ENCODE results near the gene MAEA.

The MAEA gene

DNA sequence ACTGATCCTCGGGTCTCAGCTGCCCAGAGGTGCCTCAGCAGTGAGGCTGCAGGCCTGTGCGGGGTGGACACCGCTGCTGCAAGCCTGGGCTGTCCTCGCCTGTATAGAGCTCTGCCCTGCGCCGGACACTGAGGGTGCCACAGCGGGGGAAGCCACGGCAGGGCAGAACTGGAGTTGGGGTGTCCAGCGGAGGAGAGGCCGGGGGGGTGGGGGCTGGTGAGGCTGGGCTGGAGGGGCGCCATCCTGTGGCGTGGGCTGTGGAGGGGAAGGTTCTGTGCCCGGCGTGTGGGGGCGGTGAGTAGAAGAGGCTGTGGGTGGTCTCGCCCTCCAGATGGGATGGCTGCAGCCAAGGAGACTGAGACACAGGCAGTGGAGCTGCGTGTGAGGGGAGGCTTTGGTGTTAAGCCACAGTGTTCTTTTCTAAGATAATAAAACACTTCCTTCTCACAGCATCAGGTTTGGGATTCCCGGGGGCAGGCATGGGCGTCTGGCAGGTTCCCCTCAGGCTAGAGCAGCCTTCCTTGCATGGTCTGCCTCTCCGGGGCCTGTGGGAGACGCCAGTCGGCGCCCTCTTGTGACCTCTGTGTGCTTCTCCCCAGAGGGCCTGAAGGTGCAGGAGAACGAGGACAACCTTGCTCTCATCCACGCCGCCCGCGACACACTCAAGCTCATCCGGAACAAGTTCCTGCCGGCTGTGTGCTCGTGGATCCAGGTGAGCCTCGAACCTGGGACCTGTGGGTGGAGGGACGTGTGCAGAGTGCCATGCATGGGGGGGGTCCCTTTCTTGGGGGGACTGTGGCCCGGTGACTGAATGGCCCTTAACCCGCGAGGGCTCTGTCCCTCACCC, 64.7 kb downstream of the MAEA start:
- Histone ChIP-seq H3K4me1 (ENCODE audit: low read depth, poor library complexity, severe bottlenecking) (no peaks in the 10 kb centered on the region), H3K9ac (no peak overlapping the region), H3K4me3 (IDR thresholded peaks at IDR 0.05; ENCODE audit: insufficient read depth, low read depth, low read length) (no peak overlapping the region), H3K36me3 (ENCODE audit: insufficient read depth) (no peaks in the 10 kb centered on the region), H3K27ac (no peak overlapping the region), H2AFZ (ENCODE audit: low read depth) (no peak overlapping the region), H3K4me2 (no peak overlapping the region), H3K27me3 (ENCODE audit: insufficient read depth, low read depth) (no peaks in the 10 kb centered on the region), H4K20me1 (ENCODE audit: insufficient read depth) (no peaks in the 10 kb centered on the region), H3K79me2 (ENCODE audit: insufficient read depth, low read depth) (no peaks in the 10 kb centered on the region)
- TF ChIP-seq, protein P1, sequence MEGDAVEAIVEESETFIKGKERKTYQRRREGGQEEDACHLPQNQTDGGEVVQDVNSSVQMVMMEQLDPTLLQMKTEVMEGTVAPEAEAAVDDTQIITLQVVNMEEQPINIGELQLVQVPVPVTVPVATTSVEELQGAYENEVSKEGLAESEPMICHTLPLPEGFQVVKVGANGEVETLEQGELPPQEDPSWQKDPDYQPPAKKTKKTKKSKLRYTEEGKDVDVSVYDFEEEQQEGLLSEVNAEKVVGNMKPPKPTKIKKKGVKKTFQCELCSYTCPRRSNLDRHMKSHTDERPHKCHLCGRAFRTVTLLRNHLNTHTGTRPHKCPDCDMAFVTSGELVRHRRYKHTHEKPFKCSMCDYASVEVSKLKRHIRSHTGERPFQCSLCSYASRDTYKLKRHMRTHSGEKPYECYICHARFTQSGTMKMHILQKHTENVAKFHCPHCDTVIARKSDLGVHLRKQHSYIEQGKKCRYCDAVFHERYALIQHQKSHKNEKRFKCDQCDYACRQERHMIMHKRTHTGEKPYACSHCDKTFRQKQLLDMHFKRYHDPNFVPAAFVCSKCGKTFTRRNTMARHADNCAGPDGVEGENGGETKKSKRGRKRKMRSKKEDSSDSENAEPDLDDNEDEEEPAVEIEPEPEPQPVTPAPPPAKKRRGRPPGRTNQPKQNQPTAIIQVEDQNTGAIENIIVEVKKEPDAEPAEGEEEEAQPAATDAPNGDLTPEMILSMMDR (conservative IDR thresholded peaks at IDR 0.05; ENCODE audit: low read depth, low read length): no peak

DNA sequence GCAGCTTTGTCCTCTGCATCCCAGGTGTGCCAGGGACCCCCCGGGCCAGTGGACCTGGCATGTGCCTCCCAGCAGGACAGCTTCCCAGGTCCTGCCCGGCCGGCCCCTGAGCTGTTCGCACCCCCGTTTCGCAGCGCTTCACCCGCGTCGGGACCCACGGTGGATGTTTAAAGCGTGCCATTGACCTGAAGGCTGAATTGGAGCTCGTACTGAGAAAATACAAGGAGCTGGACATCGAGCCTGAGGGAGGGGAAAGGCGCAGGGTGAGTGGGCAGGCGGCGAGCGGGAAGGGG, 65.2 kb downstream of the MAEA start:
- Histone ChIP-seq H3K4me3 (IDR thresholded peaks at IDR 0.05; ENCODE audit: insufficient read depth, low read depth, low read length) (no peak overlapping the region), H3K27ac (no peak overlapping the region), H3K27me3 (ENCODE audit: insufficient read depth, low read depth) (no peaks in the 10 kb centered on the region), H2AFZ (ENCODE audit: low read depth) (no peak overlapping the region), H3K4me2 (no peak overlapping the region), H3K4me1 (ENCODE audit: low read depth, poor library complexity, severe bottlenecking) (no peaks in the 10 kb centered on the region), H3K9ac (no peak overlapping the region), H3K79me2 (ENCODE audit: insufficient read depth, low read depth) (no peaks in the 10 kb centered on the region), H4K20me1 (ENCODE audit: insufficient read depth) (no peaks in the 10 kb centered on the region), H3K36me3 (ENCODE audit: insufficient read depth) (no peaks in the 10 kb centered on the region)
- TF ChIP-seq, protein P1 (conservative IDR thresholded peaks at IDR 0.05; ENCODE audit: low read depth, low read length): no peak

DNA sequence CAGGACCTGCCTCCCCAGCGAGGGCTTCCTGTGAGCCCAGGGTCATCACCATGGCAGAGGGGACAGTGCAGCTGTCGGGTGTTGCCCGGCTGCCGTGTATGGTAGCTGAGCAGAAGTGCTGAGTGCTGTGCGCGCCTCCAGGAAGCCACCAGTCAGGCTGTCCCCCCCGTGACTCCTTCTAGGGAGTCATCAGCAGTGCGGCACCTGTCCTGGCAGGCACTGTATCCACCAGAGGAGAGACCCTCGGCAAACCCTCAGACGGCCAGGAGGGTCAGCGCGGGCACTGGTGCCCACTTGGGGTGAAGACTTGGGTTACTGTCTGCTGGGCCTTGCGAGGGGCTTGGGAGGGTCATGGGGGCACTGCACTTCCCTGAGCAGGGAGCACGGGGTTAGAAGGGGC, 65.7 kb downstream of the MAEA start:
- Histone ChIP-seq H3K27me3 (ENCODE audit: insufficient read depth, low read depth) (no peaks in the 10 kb centered on the region), H3K36me3 (ENCODE audit: insufficient read depth) (no peaks in the 10 kb centered on the region), H3K4me3 (IDR thresholded peaks at IDR 0.05; ENCODE audit: insufficient read depth, low read depth, low read length) (no peak overlapping the region), H4K20me1 (ENCODE audit: insufficient read depth) (no peaks in the 10 kb centered on the region), H3K4me1 (ENCODE audit: low read depth, poor library complexity, severe bottlenecking) (no peaks in the 10 kb centered on the region), H3K4me2 (no peak overlapping the region), H3K27ac (no peak overlapping the region), H3K79me2 (ENCODE audit: insufficient read depth, low read depth) (no peaks in the 10 kb centered on the region), H2AFZ (ENCODE audit: low read depth) (no peak overlapping the region), H3K9ac (no peak overlapping the region)
- TF ChIP-seq, protein P1 (conservative IDR thresholded peaks at IDR 0.05; ENCODE audit: low read depth, low read length): no peak

DNA sequence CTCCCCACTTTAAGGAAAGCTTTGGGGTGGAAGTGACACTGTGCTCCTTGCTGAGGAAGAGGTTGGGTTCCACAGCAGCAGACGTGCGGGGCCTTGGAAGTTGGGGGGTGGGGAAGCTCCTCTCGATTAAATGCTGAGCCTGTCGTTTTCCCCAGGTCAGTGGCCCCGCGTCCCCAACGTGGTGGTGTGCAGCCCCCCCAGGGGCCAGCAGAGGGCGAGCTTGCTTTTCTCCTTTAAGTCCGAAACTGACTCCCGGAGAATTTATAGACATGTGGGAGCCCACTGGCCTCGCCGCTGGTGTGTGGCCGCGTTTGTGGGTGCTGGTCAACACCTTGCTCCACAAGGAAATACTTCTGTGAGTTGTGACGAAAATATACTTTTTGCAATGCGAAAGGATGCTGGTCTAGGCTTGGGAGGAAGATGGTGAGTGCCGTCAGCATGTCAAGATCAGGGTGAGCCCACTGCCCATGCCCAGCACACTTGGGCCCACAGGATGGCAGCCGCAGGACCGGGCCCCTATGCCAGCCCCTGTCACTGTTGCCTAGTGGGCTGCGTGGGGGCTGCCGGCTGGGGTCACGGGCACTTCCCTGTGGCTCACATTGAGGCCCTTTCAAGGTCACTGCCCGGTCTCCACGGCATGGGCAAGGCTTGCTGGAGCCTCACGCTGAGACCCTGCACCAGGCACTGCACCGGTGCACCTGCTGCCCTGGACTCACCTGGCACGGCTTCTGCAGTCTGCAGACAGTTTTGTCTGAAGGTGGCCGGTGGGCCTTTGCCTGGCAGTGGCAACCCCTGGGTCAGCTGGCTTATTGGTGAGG, 66.7 kb downstream of the MAEA start:
- Histone ChIP-seq H2AFZ (ENCODE audit: low read depth) (no peak overlapping the region), H3K36me3 (ENCODE audit: insufficient read depth) (no peaks in the 10 kb centered on the region), H3K4me2 (no peak overlapping the region), H3K79me2 (ENCODE audit: insufficient read depth, low read depth) (no peaks in the 10 kb centered on the region), H4K20me1 (ENCODE audit: insufficient read depth) (no peaks in the 10 kb centered on the region), H3K27me3 (ENCODE audit: insufficient read depth, low read depth) (no peaks in the 10 kb centered on the region), H3K9ac (no peak overlapping the region), H3K4me3 (IDR thresholded peaks at IDR 0.05; ENCODE audit: insufficient read depth, low read depth, low read length) (no peak overlapping the region), H3K27ac (no peak overlapping the region), H3K4me1 (ENCODE audit: low read depth, poor library complexity, severe bottlenecking) (no peaks in the 10 kb centered on the region)
- TF ChIP-seq, protein P1 (conservative IDR thresholded peaks at IDR 0.05; ENCODE audit: low read depth, low read length): peak; percentile 39

Measured in KMS-11 (cell line).